ENCODE results near the gene PPP5C. TPM values are rescaled to one million over a fixed set of nuclear protein-coding genes. Genes with fewer than 3 reads are reported as not detected.

PPP5C gene
- total and polyA plus RNA-seq, 2 of the 8 experiments (the other 6 are each of a cell fraction or from before 2014, with no cell fraction given): 112 to 156 TPM

DNA sequence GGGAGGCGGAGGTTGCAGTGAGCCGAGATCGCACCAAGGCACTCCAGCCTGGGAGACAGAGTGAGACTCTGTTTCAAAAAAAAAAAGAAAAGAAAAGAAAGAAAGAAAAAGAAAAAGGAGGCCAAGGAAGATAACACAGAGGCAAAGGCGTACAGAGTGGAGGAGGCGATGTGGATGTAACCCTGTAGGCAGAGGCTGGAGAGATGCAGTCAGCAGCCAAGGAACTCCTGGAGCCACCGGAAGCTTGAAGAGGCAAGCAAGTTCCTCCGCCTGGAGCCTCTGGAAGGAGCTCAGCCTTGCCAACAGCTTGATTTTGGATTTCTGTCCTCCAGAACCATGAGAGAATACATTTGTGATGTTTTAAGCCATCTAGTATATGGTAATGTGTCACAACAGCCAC, 73.2 kb downstream of the PPP5C start:
- H2AFZ ChIP-seq (ENCODE audit: low read length): no peak overlapping the region; the same call in 1 of the 2 replicates
- H3K79me1 ChIP-seq (ENCODE audit: low read depth, low read length): no peaks in the 10 kb centered on the region
- H3K9ac ChIP-seq (replicated peaks in 1 of 4; ENCODE audit: extremely low read depth in 1 of 4, low read depth in 3 of 4, low read length in 3 of 4): no peak overlapping the region
- CTCF ChIA-PET (ENCODE audit: partially characterized antibody): interaction anchor here (0.9 to 1.9 kb wide), 2 partner anchors 25 to 118 kb away, joined by 3 to 6 read pairs; no protein-coding TSS in a partner anchor
- H3K79me2 ChIP-seq (ENCODE audit: control insufficient read depth in 1 of 2, insufficient read depth in 2 of 2, low read length in 2 of 2): no peaks in the 10 kb centered on the region
- H4K20me1 ChIP-seq (replicated peaks in 1 of 2; ENCODE audit: control insufficient read depth in 1 of 2, insufficient read depth in 2 of 2, low read length in 2 of 2): no peaks in the 10 kb centered on the region
- H2BK12ac ChIP-seq (ENCODE audit: low read depth, low read length): no peak overlapping the region
- H4K8ac ChIP-seq (ENCODE audit: extremely low read depth, insufficient read depth, low read length): no peak overlapping the region
- no peak overlapping the region for H3K4me2 ChIP-seq (ENCODE audit: insufficient read depth in 1 of 2, low read depth in 2 of 2, low read length in 2 of 2)
- no peak overlapping the region for H3K23ac ChIP-seq (ENCODE audit: insufficient read length)
- no peak overlapping the region for H3K4me3 ChIP-seq (ENCODE audit: extremely low read depth in 1 of 4, insufficient read depth in 2 of 4, low read depth in 3 of 4, low read length in 4 of 4)
- no peak overlapping the region for H3K14ac ChIP-seq (ENCODE audit: insufficient read length)
- H3K36me3 ChIP-seq (ENCODE audit: control insufficient read depth in 2 of 4, insufficient read depth in 4 of 4, low read length in 3 of 4): no peaks in the 10 kb centered on the region
- no peak overlapping the region for H3K18ac ChIP-seq (ENCODE audit: extremely low read depth, low read length)
- 96% methylated on average over 4 of the region's 7 CpGs; no CpG with 5 or more reads in 1 of the 2 experiments for WGBS, 2 experiments (ENCODE audit: extremely low coverage in 1 of 2, insufficient coverage in 1 of 2, insufficient read length in 1 of 2, insufficient replicate concordance in 2 of 2, low coverage in 1 of 2, low lambda C conversion rate in 2 of 2, missing lambda C conversion rate in 1 of 2)
- no peak overlapping the region for H2AK5ac ChIP-seq (ENCODE audit: low read depth, low read length)
- H2BK120ac ChIP-seq (replicated peaks; ENCODE audit: low read depth, low read length): no peak overlapping the region
- H3K4ac ChIP-seq (replicated peaks; ENCODE audit: insufficient read length, low read depth, low read length): no peak overlapping the region
- no peak overlapping the region for H2BK15ac ChIP-seq (ENCODE audit: low read length)
- 0 out of 7 replicates have a peak, but pooled peaks cover 0 to under 1% (median 0%) of the 10 kb centered on the region in 4 experiments for H3K27me3 ChIP-seq (replicated peaks in 1 of 4; ENCODE audit: control insufficient read depth in 3 of 4, extremely low read depth in 1 of 4, insufficient read depth in 3 of 4, low read length in 3 of 4)
- DNase-seq (ENCODE audit: low read depth in 1 of 2, low spot score in 2 of 2) (no peak), FAIRE-seq (no peak)
- H4K91ac ChIP-seq (replicated peaks; ENCODE audit: insufficient read length, low read length): no peak overlapping the region
- H4K5ac ChIP-seq (ENCODE audit: insufficient read length, low read depth, low read length): no peak overlapping the region
- H3K4me1 ChIP-seq (replicated peaks in 1 of 4; ENCODE audit: control insufficient read depth in 3 of 4, insufficient read depth in 4 of 4, low read length in 3 of 4): peaks cover 0 to 2% (median under 1%) of the 10 kb centered on the region in 4 experiments; a peak in 3 of 7 replicates
- no peaks in the 10 kb centered on the region for H3K9me3 ChIP-seq (ENCODE audit: insufficient read depth in 2 of 2, low read depth in 1 of 2, low read length in 1 of 2)
- H3K27ac ChIP-seq (ENCODE audit: low read depth, low read length): no peak overlapping the region
- no peak overlapping the region for H2BK20ac ChIP-seq (ENCODE audit: low read length)
- POLR2A ChIA-PET (ENCODE audit: partially characterized antibody): no interaction called here
- H3K23me2 ChIP-seq (ENCODE audit: low read depth, low read length): no peaks in the 10 kb centered on the region
- H2BK5ac ChIP-seq (ENCODE audit: low read depth, low read length): no peak overlapping the region
- no peak overlapping the region for H3K56ac ChIP-seq (replicated peaks; ENCODE audit: insufficient read length, low read depth, low read length)
- no peak for TF ChIP-seq CBX8 (IDR thresholded peaks at IDR 0.05; ENCODE audit: borderline replicate concordance, low read depth, low read length)
- no peak for TF ChIP-seq RNF2 (IDR thresholded peaks at IDR 0.05; ENCODE audit: borderline replicate concordance, low read depth, low read length, missing control alignments, poor library complexity, severe bottlenecking)
- TF ChIP-seq SIX5 (IDR thresholded peaks at IDR 0.05; ENCODE audit: low read depth, low read length): no peak
- no peak for TF ChIP-seq SIRT6 (IDR thresholded peaks at IDR 0.05; ENCODE audit: low read length)
- TF ChIP-seq SAP30 (IDR thresholded peaks at IDR 0.05; ENCODE audit: insufficient read depth, insufficient replicate concordance, low read length): no peak
- no peak for TF ChIP-seq TEAD4 (IDR thresholded peaks at IDR 0.05; ENCODE audit: low read depth, low read length)
- TF ChIP-seq GTF2F1 (IDR thresholded peaks at IDR 0.05; ENCODE audit: borderline replicate concordance, low read depth, low read length): no peak
- TF ChIP-seq SRF (IDR thresholded peaks at IDR 0.05; ENCODE audit: low read depth, low read length): no peak
- no peak for TF ChIP-seq POLR2AphosphoS5 (IDR thresholded peaks at IDR 0.05; ENCODE audit: low read depth, low read length)
- TF ChIP-seq RAD21 (IDR thresholded peaks at IDR 0.05 in 1 of 2, conservative IDR thresholded peaks at IDR 0.05 in 1 of 2; ENCODE audit: low read depth in 2 of 2, low read length in 2 of 2): no peak
- TF ChIP-seq SP4 (IDR thresholded peaks at IDR 0.05; ENCODE audit: low read length): no peak
- TF ChIP-seq FOSL1 (IDR thresholded peaks at IDR 0.05; ENCODE audit: insufficient read depth, low read depth, low read length): no peak
- no peak for TF ChIP-seq CHD1 (IDR thresholded peaks at IDR 0.05; ENCODE audit: low read depth, low read length)
- TF ChIP-seq KDM4A (IDR thresholded peaks at IDR 0.05; ENCODE audit: low read depth, low read length, severe bottlenecking): no peak
- TF ChIP-seq BRCA1 (IDR thresholded peaks at IDR 0.05; ENCODE audit: low read depth, low read length): no peak

All from H1 (cell line).